H1 (cell line): ENCODE measurements around the gene KCNAB2. TPM values are rescaled to one million over a fixed set of nuclear protein-coding genes. Genes with fewer than 3 reads are reported as not detected.

Experiments
- CTCF ChIA-PET: fragments of 300-600 bp; sonication (Branson Sonifier 250); formaldehyde crosslinking; loops from one replicate; lab custom pipeline; 2021; ENCODE audit not compliant: partially characterized antibody; lab: Charles Lee
- POLR2A ChIA-PET: fragments of 300-600 bp; sonication (Branson Sonifier 250); formaldehyde crosslinking; loops from one replicate; lab custom pipeline; 2021; ENCODE audit warnings: inconsistent platforms; ENCODE audit not compliant: partially characterized antibody; lab: Charles Lee
- DNase-seq, 2 experiments: peaks; one replicate each; pipeline versions ENCODE4 v3.0.0 to v3.0.0-alpha.2; 2010 to 2022; ENCODE audit warnings: low spot score in 2 of 2, low read depth in 1 of 2, mixed read lengths in 1 of 2
- FAIRE-seq: peaks from 2 replicates; lab custom pipeline; 2011; peaks lifted over from hg19 to GRCh38; lab: Jason Lieb, UNC
- H2AFZ ChIP-seq: 2 replicates; pipeline ENCODE4 v1.8.1; 2012; ENCODE audit warnings: low read length, inconsistent platforms
- H2AK5ac ChIP-seq: 2 replicates; pipeline ENCODE4 v1.6.1; 2013; ENCODE audit warnings: low read depth, low read length
- H2BK120ac ChIP-seq: replicated peaks from 2 replicates; pipeline ENCODE3; 2013; ENCODE audit warnings: low read depth, low read length, inconsistent platforms
- H2BK12ac ChIP-seq: 2 replicates; pipeline ENCODE4 v1.6.1; 2013; ENCODE audit warnings: low read depth, low read length
- H2BK15ac ChIP-seq: 2 replicates; pipeline ENCODE4 v1.6.1; 2013; ENCODE audit warnings: low read length
- H2BK20ac ChIP-seq: 2 replicates; pipeline ENCODE4 v1.6.1; 2013; ENCODE audit warnings: low read length
- H2BK5ac ChIP-seq: 2 replicates; pipeline ENCODE4 v1.6.1; 2013; ENCODE audit warnings: low read depth, low read length
- H3K14ac ChIP-seq: 2 replicates; pipeline ENCODE4 v1.6.1; 2013; ENCODE audit warnings: inconsistent platforms; ENCODE audit not compliant: insufficient read length
- H3K18ac ChIP-seq: 2 replicates; pipeline ENCODE4 v1.6.1; 2013; ENCODE audit warnings: low read length; ENCODE audit errors: extremely low read depth
- H3K23ac ChIP-seq: 2 replicates; pipeline ENCODE4 v1.6.1; 2013; ENCODE audit warnings: inconsistent platforms; ENCODE audit not compliant: insufficient read length
- H3K23me2 ChIP-seq: 2 replicates; pipeline ENCODE4 v1.6.1; 2013; ENCODE audit warnings: low read depth, low read length
- H3K27ac ChIP-seq: 2 replicates; pipeline ENCODE4 v1.6.1; 2011; ENCODE audit warnings: low read depth, low read length, inconsistent platforms
- H3K27me3 ChIP-seq, 4 experiments: replicated peaks in 1 of 4; 1 replicate in 1 of 4; 2 replicates in 3 of 4; pipeline versions ENCODE4 v1.6.1 to v1.8.1; 2011 to 2013; ENCODE audit warnings: low read length in 3 of 4, mild to moderate bottlenecking in 3 of 4, inconsistent platforms in 2 of 4, mixed read lengths in 2 of 4, moderate library complexity in 1 of 4; ENCODE audit not compliant: control insufficient read depth in 3 of 4, insufficient read depth in 3 of 4; ENCODE audit errors: extremely low read depth in 1 of 4
- H3K36me3 ChIP-seq, 4 experiments: 2 replicates each; pipeline versions ENCODE4 v1.6.1 to v1.8.1; 2011 to 2013; ENCODE audit warnings: mild to moderate bottlenecking in 4 of 4, low read length in 3 of 4, moderate library complexity in 2 of 4, control low read depth in 1 of 4, inconsistent platforms in 1 of 4; ENCODE audit not compliant: insufficient read depth in 4 of 4, control insufficient read depth in 2 of 4
- H3K4ac ChIP-seq: replicated peaks from 2 replicates; pipeline ENCODE3; 2013; ENCODE audit warnings: low read length, low read depth, mixed read lengths, inconsistent platforms; ENCODE audit not compliant: insufficient read length
- H3K4me1 ChIP-seq, 4 experiments: replicated peaks in 1 of 4; 1 replicate in 1 of 4; 2 replicates in 3 of 4; pipeline versions ENCODE4 v1.6.1 to v1.8.1; 2011 to 2013; ENCODE audit warnings: low read length in 3 of 4, inconsistent platforms in 2 of 4, mixed read lengths in 1 of 4; ENCODE audit not compliant: insufficient read depth in 4 of 4, control insufficient read depth in 3 of 4
- H3K4me2 ChIP-seq, 2 experiments: 2 replicates each; pipeline versions ENCODE4 v1.6.1 to v1.8.1; 2011 to 2013; ENCODE audit warnings: low read depth in 2 of 2, low read length in 2 of 2, control low read depth in 1 of 2, inconsistent platforms in 1 of 2, mild to moderate bottlenecking in 1 of 2; ENCODE audit not compliant: insufficient read depth in 1 of 2
- H3K4me3 ChIP-seq, 4 experiments: fragments of 200-600, 300-600 bp in 1 of 4; sonication (generic), shearing (Covaris generic), sonication (Bioruptor Twin) in 1 of 4; 2 replicates each; pipeline versions ENCODE4 v1.5.1 to v1.8.1; 2011 to 2016; ENCODE audit warnings: low read length in 4 of 4, low read depth in 3 of 4, control low read depth in 2 of 4, inconsistent platforms in 2 of 4, mild to moderate bottlenecking in 2 of 4, mixed read lengths in 1 of 4, moderate library complexity in 1 of 4; ENCODE audit not compliant: insufficient read depth in 2 of 4; ENCODE audit errors: extremely low read depth in 1 of 4
- H3K56ac ChIP-seq: replicated peaks from 2 replicates; pipeline ENCODE3; 2013; ENCODE audit warnings: low read depth, mild to moderate bottlenecking, mixed read lengths, low read length, inconsistent platforms; ENCODE audit not compliant: insufficient read length
- H3K79me1 ChIP-seq: 2 replicates; pipeline ENCODE4 v1.6.1; 2013; ENCODE audit warnings: low read depth, low read length, control low read depth
- H3K79me2 ChIP-seq, 2 experiments: 2 replicates each; pipeline versions ENCODE4 v1.6.1 to v1.8.1; 2012 to 2013; ENCODE audit warnings: low read length in 2 of 2, mild to moderate bottlenecking in 2 of 2, inconsistent platforms in 1 of 2; ENCODE audit not compliant: insufficient read depth in 2 of 2, control insufficient read depth in 1 of 2
- H3K9ac ChIP-seq, 4 experiments: replicated peaks in 1 of 4; 1 replicate in 1 of 4; 2 replicates in 3 of 4; pipeline versions ENCODE4 v1.6.1 to v1.8.1; 2011 to 2013; ENCODE audit warnings: low read depth in 3 of 4, low read length in 3 of 4, control low read depth in 2 of 4, mild to moderate bottlenecking in 2 of 4, moderate library complexity in 2 of 4, inconsistent platforms in 1 of 4; ENCODE audit errors: extremely low read depth in 1 of 4
- H3K9me3 ChIP-seq, 2 experiments: 2 replicates each; pipeline versions ENCODE4 v1.6.1 to v1.8.1; 2012 to 2013; ENCODE audit warnings: mild to moderate bottlenecking in 2 of 2, moderate library complexity in 2 of 2, control low read depth in 1 of 2, inconsistent platforms in 1 of 2, low read depth in 1 of 2, low read length in 1 of 2, mixed read lengths in 1 of 2; ENCODE audit not compliant: insufficient read depth in 2 of 2
- H4K20me1 ChIP-seq, 2 experiments: replicated peaks in 1 of 2; 2 replicates each; pipeline versions ENCODE3 to v1.8.1; 2011 to 2013; ENCODE audit warnings: inconsistent platforms in 2 of 2, low read length in 2 of 2, mild to moderate bottlenecking in 1 of 2; ENCODE audit not compliant: insufficient read depth in 2 of 2, control insufficient read depth in 1 of 2
- H4K5ac ChIP-seq: 2 replicates; pipeline ENCODE4 v1.6.1; 2013; ENCODE audit warnings: low read length, low read depth, mixed read lengths, inconsistent platforms; ENCODE audit not compliant: insufficient read length
- H4K8ac ChIP-seq: 2 replicates; pipeline ENCODE4 v1.8.0; 2013; ENCODE audit warnings: mild to moderate bottlenecking, moderate library complexity, low read length, inconsistent platforms; ENCODE audit not compliant: insufficient read depth; ENCODE audit errors: extremely low read depth
- H4K91ac ChIP-seq: replicated peaks from 2 replicates; pipeline ENCODE3; 2013; ENCODE audit warnings: low read length, mixed read lengths, inconsistent platforms; ENCODE audit not compliant: insufficient read length
- ASH2L ChIP-seq: fragments of 200-600, 300-600 bp; sonication (generic); IDR thresholded peaks from one replicate; pipeline ENCODE4 v1.7.1; 2017; ENCODE audit warnings: low read length
- CBX5 ChIP-seq: fragments of 300-800, 300-1000 bp; sonication (generic); IDR thresholded peaks from 2 replicates; pipeline ENCODE4 v1.7.1; 2016; ENCODE audit warnings: antibody characterized with exemption, low read length, low read depth
- CHD1 ChIP-seq: IDR thresholded peaks from 2 replicates; pipeline ENCODE4 v1.6.1; 2012; ENCODE audit warnings: low read depth, low read length, improper control_type of control experiment
- CTBP2 ChIP-seq: IDR thresholded peaks from 2 replicates; pipeline ENCODE4 v1.7.0; 2011; ENCODE audit warnings: borderline replicate concordance, mild to moderate bottlenecking, moderate library complexity, mixed read lengths, low read length; ENCODE audit not compliant: insufficient read depth, insufficient read length
- JUND ChIP-seq: IDR thresholded peaks from 2 replicates; pipeline ENCODE4 v1.6.1; 2011; ENCODE audit warnings: mild to moderate bottlenecking, improper control_type of control experiment, low read length
- RNF2 ChIP-seq: fragments of 200-900, 300-1000 bp; sonication (generic); IDR thresholded peaks from 2 replicates; pipeline ENCODE4 v1.7.1; 2016; ENCODE audit warnings: borderline replicate concordance, low read depth, mild to moderate bottlenecking, antibody characterized with exemption, low read length; ENCODE audit not compliant: poor library complexity, severe bottlenecking; ENCODE audit errors: missing control alignments
- SIX5 ChIP-seq: IDR thresholded peaks from 2 replicates; pipeline ENCODE4 v1.6.1; 2011; ENCODE audit warnings: mild to moderate bottlenecking, low read depth, low read length
- SP1 ChIP-seq: IDR thresholded peaks from 2 replicates; pipeline ENCODE4 v1.6.1; 2011; ENCODE audit warnings: low read depth, low read length
- SP2 ChIP-seq: IDR thresholded peaks from 2 replicates; pipeline ENCODE4 v1.6.1; 2012; ENCODE audit warnings: mild to moderate bottlenecking, low read length, inconsistent platforms
- SRF ChIP-seq: IDR thresholded peaks from 2 replicates; pipeline ENCODE4 v1.6.1; 2011; ENCODE audit warnings: mild to moderate bottlenecking, low read depth, low read length, moderate library complexity
- TEAD4 ChIP-seq: IDR thresholded peaks from 2 replicates; pipeline ENCODE4 v1.6.1; 2012; ENCODE audit warnings: low read depth, low read length, inconsistent platforms, mixed read lengths
- USF2 ChIP-seq: IDR thresholded peaks from 2 replicates; pipeline ENCODE4 v1.6.1; 2011; ENCODE audit warnings: low read length, improper control_type of control experiment
- WGBS, 2 experiments: shearing (Covaris generic) in 1 of 2; methylation state at CpG; one replicate each; pipeline versions ENCODE4 v1.1.6 to v1.1.7; 2013 to 2015; ENCODE audit warnings: low lambda C conversion rate in 2 of 2, mixed read lengths in 2 of 2, inconsistent platforms in 1 of 2, low coverage in 1 of 2, missing lambda C conversion rate in 1 of 2; ENCODE audit not compliant: insufficient replicate concordance in 2 of 2, insufficient coverage in 1 of 2, insufficient read length in 1 of 2; ENCODE audit errors: extremely low coverage in 1 of 2, missing lambda C conversion rate in 1 of 2; 5-methylcytosine and 5-hydroxymethylcytosine counted together
- polyA plus RNA-seq, 7 experiments: library from polyadenylated mRNA; depleted of rRNA in 3 of 7; stranded (reverse) in 5 of 7; unstranded in 2 of 7; fragments of >200 nt in 5 of 7; fragments of 200-250 nt in 2 of 7; gene quantifications; 1 replicate in 5 of 7; 2 replicates in 1 of 7; 4 replicates in 1 of 7; pipeline versions ENCODE4 v1.2.1 to v1.2.3, GENCODE V29; 2011 to 2013; ENCODE audit warnings: missing spikeins in 2 of 7, mixed read lengths in 2 of 7
- total RNA-seq: library from RNA; stranded (reverse); fragmentation: NEBNext Ultra II Directional; extraction: Animal tissue kit (Norgen Biotek cat#: 25700); gene quantifications from 2 replicates; pipeline ENCODE4 v1.2.1, GENCODE V29; 2021

Gene KCNAB2
- total and polyA plus RNA-seq, 2 of the 8 experiments (the other 6 are each of a cell fraction or from before 2014, with no cell fraction given) = 4.5 to 7.0 TPM

- Histone ChIP-seq H2AFZ (no peak overlapping the region), H2BK120ac (no peak overlapping the region), H4K5ac (no peak overlapping the region), H4K91ac (no peak overlapping the region), H4K8ac (peak overlapping the region; percentile 74), H3K27ac (no peak overlapping the region), H4K20me1 (peaks cover 0 to 2% of the 10 kb centered on the region in 2 experiments), H3K23ac (no peak overlapping the region), H3K9ac (no peak overlapping the region), H2BK5ac (no peak overlapping the region), H2AK5ac (no peak overlapping the region), H3K4me2 (no peak overlapping the region), H3K56ac (no peak overlapping the region), H3K4me3 (no peak overlapping the region), H3K23me2 (no peaks in the 10 kb centered on the region), H3K36me3 (no peaks in the 10 kb centered on the region), H2BK15ac (no peak overlapping the region), H3K79me1 (no peaks in the 10 kb centered on the region), H3K18ac (no peak overlapping the region), H2BK20ac (no peak overlapping the region), H2BK12ac (no peak overlapping the region), H3K9me3 (no peaks in the 10 kb centered on the region), H3K27me3 (0 out of 7 replicates have a peak, but pooled peaks cover 0 to 2% (median 0%) of the 10 kb centered on the region in 4 experiments), H3K79me2 (no peaks in the 10 kb centered on the region), H3K14ac (no peak overlapping the region), H3K4me1 (peaks cover 0 to 4% (median 1%) of the 10 kb centered on the region in 4 experiments; a peak in 4 of 7 replicates), H3K4ac (no peak overlapping the region)
- no peak for FAIRE-seq
- CTCF ChIA-PET = interaction anchor here (0.6 to 2.4 kb wide), 9 partner anchors 9 to 931 kb away, joined by 3 to 8 read pairs (median 6); no protein-coding TSS in a partner anchor
- 79% methylated on average over 19 of the region's 19 CpGs; no CpG with 5 or more reads in 1 of the 2 experiments for WGBS, 2 experiments
- POLR2A ChIA-PET = no interaction called here
- DNase-seq = no peak
- TF ChIP-seq SRF = no peak
- no peak for TF ChIP-seq CTBP2
- TF ChIP-seq SP1 = no peak
- no peak for TF ChIP-seq ASH2L
- TF ChIP-seq CBX5 = no peak
- TF ChIP-seq SIX5 = no peak
- no peak for TF ChIP-seq CHD1
- TF ChIP-seq SP2 = no peak
- no peak for TF ChIP-seq RNF2
- TF ChIP-seq JUND = no peak
- no peak for TF ChIP-seq TEAD4
- TF ChIP-seq USF2 = no peak
Observed at GRCh38 chr1:6077506-6077905, 31.8 kb downstream of the KCNAB2 start.
